GM13977 (cell line): ENCODE data around the gene SLC6A11.

Experiments used
- DNase-seq: peaks from one replicate; pipeline ENCODE4 v3.0.0; 2012; ENCODE audit warnings: low spot score
- CTCF ChIP-seq: IDR thresholded peaks from 2 replicates; pipeline ENCODE4 v1.5.1; 2012; ENCODE audit warnings: mild to moderate bottlenecking, control low read depth; ENCODE audit not compliant: insufficient read depth; ENCODE audit errors: extremely low read depth, missing control alignments
- in situ Hi-C: fragments of 300-500 bp; cut with MboI; formaldehyde crosslinking; loops from one replicate; pipeline ENCODE4 v1.12.0; 2022; ENCODE audit warnings: low sequenced_read_pairs, low pct_unique_long_range_greater_than_20kb, mixed read lengths, inconsistent platforms; ENCODE audit not compliant: unreplicated experiment

Gene SLC6A11

GRCh38 chr3:10835406-10835805, 19.4 kb downstream of the SLC6A11 start:
- TF ChIP-seq CTCF: peak; percentile 9
- DNase-seq: no peak
- in situ Hi-C loops: no loop called here

GRCh38 chr3:10836676-10837075, 20.6 kb downstream of the SLC6A11 start:
- DNase-seq: no peak
- in situ Hi-C loops: no loop called here
- no peak for TF ChIP-seq CTCF

GRCh38 chr3:10837849-10838248, 21.8 kb downstream of the SLC6A11 start:
- DNase-seq: no peak
- no peak for TF ChIP-seq CTCF
- in situ Hi-C loops: no loop called here

GRCh38 chr3:10839167-10839566, 23.1 kb downstream of the SLC6A11 start:
- in situ Hi-C loops: no loop called here
- no peak for TF ChIP-seq CTCF

GRCh38 chr3:10841100-10841499, 25.1 kb downstream of the SLC6A11 start:
- in situ Hi-C loops: no loop called here

More at GRCh38 chr3:10839167-10839566, 23.1 kb downstream of the SLC6A11 start:
- DNase-seq: no peak

GRCh38 chr3:10843378-10843777, 27.4 kb downstream of the SLC6A11 start:
- DNase-seq: no peak
- TF ChIP-seq CTCF: no peak
- in situ Hi-C loops: no loop called here

More at GRCh38 chr3:10841100-10841499, 25.1 kb downstream of the SLC6A11 start:
- no peak for DNase-seq
- TF ChIP-seq CTCF: no peak

GRCh38 chr3:10845001-10845761, 29.2 kb downstream of the SLC6A11 start:
- no peak for TF ChIP-seq CTCF
- in situ Hi-C loops: no loop called here

More at GRCh38 chr3:10845001-10845761, 29.2 kb downstream of the SLC6A11 start:
- DNase-seq: no peak
